ENCODE data around the gene CNTN4.

DNA sequence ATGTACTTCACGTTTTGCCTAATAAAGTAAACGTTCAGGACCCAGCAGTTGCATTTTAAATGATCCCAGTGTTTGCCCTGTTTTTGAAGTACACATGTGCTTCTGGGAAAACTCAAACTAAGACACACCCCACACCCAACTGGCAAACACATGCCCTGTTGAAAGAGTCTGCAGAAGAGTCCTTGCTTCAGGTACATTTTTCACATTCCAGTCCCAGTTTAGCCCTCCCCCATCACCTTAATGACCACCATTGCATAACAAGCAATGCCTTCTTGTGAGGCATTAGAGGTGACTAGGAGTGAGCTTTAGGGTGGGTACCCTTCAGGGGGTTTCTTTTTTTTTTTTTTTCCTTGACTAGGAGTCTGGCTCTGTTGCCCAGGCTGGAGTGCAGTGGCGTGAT lies 322.3 kb downstream of the CNTN4 start:
- TF ChIP-seq, protein P1, sequence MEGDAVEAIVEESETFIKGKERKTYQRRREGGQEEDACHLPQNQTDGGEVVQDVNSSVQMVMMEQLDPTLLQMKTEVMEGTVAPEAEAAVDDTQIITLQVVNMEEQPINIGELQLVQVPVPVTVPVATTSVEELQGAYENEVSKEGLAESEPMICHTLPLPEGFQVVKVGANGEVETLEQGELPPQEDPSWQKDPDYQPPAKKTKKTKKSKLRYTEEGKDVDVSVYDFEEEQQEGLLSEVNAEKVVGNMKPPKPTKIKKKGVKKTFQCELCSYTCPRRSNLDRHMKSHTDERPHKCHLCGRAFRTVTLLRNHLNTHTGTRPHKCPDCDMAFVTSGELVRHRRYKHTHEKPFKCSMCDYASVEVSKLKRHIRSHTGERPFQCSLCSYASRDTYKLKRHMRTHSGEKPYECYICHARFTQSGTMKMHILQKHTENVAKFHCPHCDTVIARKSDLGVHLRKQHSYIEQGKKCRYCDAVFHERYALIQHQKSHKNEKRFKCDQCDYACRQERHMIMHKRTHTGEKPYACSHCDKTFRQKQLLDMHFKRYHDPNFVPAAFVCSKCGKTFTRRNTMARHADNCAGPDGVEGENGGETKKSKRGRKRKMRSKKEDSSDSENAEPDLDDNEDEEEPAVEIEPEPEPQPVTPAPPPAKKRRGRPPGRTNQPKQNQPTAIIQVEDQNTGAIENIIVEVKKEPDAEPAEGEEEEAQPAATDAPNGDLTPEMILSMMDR (IDR thresholded peaks at IDR 0.05; ENCODE audit: low read depth, low read length) = no peak
- TF ChIP-seq EZH2phosphoT487 (IDR thresholded peaks at IDR 0.05; ENCODE audit: low read depth) = no peak

All from OCI-LY3 (cell line).